CD4-positive, alpha-beta memory T cell (primary cell): Measurements from ENCODE around the gene RASSF3. TPM values are rescaled to one million over a fixed set of nuclear protein-coding genes. Genes with fewer than 3 reads are reported as not detected.
A peak's percentile ranks its signal among the peaks of the same experiment; 100 is the strongest.

Experiments used
- CTCF ChIA-PET: fragments of 350-600 bp; sonication (Branson Sonifier 250); formaldehyde crosslinking; loops from one replicate; lab custom pipeline; 2021; ENCODE audit warnings: inconsistent platforms; ENCODE audit not compliant: partially characterized antibody; lab: Charles Lee
- POLR2A ChIA-PET: fragments of 350-600 bp; sonication (Branson Sonifier 250); formaldehyde crosslinking; loops from one replicate; lab custom pipeline; 2021; ENCODE audit not compliant: partially characterized antibody; lab: Charles Lee
- DNase-seq, 5 donors: peaks; one replicate each; pipeline versions ENCODE4 v3.0.0 to v3.0.0-alpha.2; 2020 to 2022; ENCODE audit warnings: mixed read lengths in 1 of 5
- H3K27ac ChIP-seq: one replicate; pipeline ENCODE4 v1.7.0; 2013; ENCODE audit warnings: low read depth, low read length
- H3K27me3 ChIP-seq: 2 replicates; pipeline ENCODE4 v1.7.0; 2013; ENCODE audit warnings: mild to moderate bottlenecking, low read length, moderate library complexity; ENCODE audit not compliant: insufficient read depth
- H3K36me3 ChIP-seq: 2 replicates; pipeline ENCODE4 v1.7.0; 2013; ENCODE audit warnings: mild to moderate bottlenecking, low read length, moderate library complexity; ENCODE audit not compliant: insufficient read depth
- H3K4me1 ChIP-seq: 2 replicates; pipeline ENCODE4 v1.7.0; 2013; ENCODE audit warnings: mild to moderate bottlenecking, low read length, moderate library complexity; ENCODE audit not compliant: insufficient read depth
- H3K4me3 ChIP-seq, 2 donors: one replicate each; pipeline ENCODE4 v1.7.0; 2013; ENCODE audit warnings: low read length in 2 of 2, mild to moderate bottlenecking in 1 of 2
- H3K9me3 ChIP-seq, 2 donors: one replicate each; pipeline ENCODE4 v1.7.0; 2013; ENCODE audit warnings: low read length in 2 of 2, control low read depth in 1 of 2; ENCODE audit not compliant: control insufficient read depth in 1 of 2
- H3K27ac Mint-ChIP-seq, 7 donors: one replicate each; pipeline ENCODE4 v1.8.0; 2020 to 2021; ENCODE audit warnings: mixed read lengths in 7 of 7, mild to moderate bottlenecking in 6 of 7, inconsistent platforms in 3 of 7, moderate library complexity in 3 of 7
- H3K27me3 Mint-ChIP-seq, 2 donors: one replicate each; pipeline ENCODE4 v1.8.0; 2020 to 2021; ENCODE audit warnings: mixed read lengths in 2 of 2
- H3K36me3 Mint-ChIP-seq, 2 donors: one replicate each; pipeline ENCODE4 v1.8.0; 2020 to 2021; ENCODE audit warnings: mixed read lengths in 2 of 2, inconsistent platforms in 1 of 2, mild to moderate bottlenecking in 1 of 2
- H3K4me1 Mint-ChIP-seq, 4 donors: one replicate each; pipeline ENCODE4 v1.8.0; 2020 to 2021; ENCODE audit warnings: mixed read lengths in 4 of 4, mild to moderate bottlenecking in 1 of 4
- H3K4me3 Mint-ChIP-seq, 8 donors: one replicate each; pipeline ENCODE4 v1.8.0; 2020 to 2021; ENCODE audit warnings: mixed read lengths in 8 of 8, mild to moderate bottlenecking in 7 of 8, moderate library complexity in 6 of 8, inconsistent platforms in 3 of 8
- H3K9me3 Mint-ChIP-seq, 8 donors: one replicate each; pipeline ENCODE4 v1.8.0; 2020 to 2021; ENCODE audit warnings: mixed read lengths in 8 of 8, mild to moderate bottlenecking in 5 of 8, inconsistent platforms in 3 of 8, moderate library complexity in 1 of 8
- intact Hi-C: fragments of 100-400 bp; cut with micrococcal nuclease; formaldehyde crosslinking; loops from one replicate; pipeline ENCODE4 v1.15.1; 2023
- polyA plus RNA-seq, 2 donors: library from polyadenylated mRNA; unstranded; fragments of 300-500 nt; fragmentation: Illumina TruSeq; gene quantifications; one replicate each; pipeline ENCODE4 v1.2.3, GENCODE V29; 2021
- total RNA-seq, 2 experiments: library from RNA; stranded (reverse); gene quantifications; one replicate each; pipeline ENCODE4 v1.2.3, GENCODE V29; 2021

The RASSF3 gene
- total and polyA plus RNA-seq, 4 experiments from 2014 or later: 5.2 to 159 (median 85.7) TPM

DNA sequence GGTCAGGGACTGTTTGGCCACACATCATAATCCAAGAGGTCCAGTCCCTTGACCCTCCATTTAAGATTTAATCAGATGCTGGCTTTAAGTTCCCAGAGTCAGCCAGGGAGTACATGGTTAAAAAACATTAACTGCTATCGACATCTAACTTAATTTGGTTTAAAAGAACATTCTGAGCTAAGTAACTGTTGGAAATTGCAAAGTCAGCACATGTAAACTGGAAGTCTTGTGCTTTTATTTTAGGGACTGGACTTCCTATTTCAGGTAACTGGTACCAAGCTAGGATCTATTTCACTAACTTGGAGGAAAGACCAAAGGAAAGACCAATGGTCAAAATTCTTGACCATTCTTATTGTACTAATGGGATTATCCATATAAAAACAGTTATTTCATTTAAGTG is 108.4 kb downstream of the RASSF3 start:
- H3K36me3 Mint-ChIP-seq: peaks cover 75 to 82% of the 10 kb centered on the region in 2 donors
- H3K4me1 Mint-ChIP-seq: peaks cover 16 to 38% (median 24%) of the 10 kb centered on the region in 4 donors
- Histone ChIP-seq H3K9me3 (no peaks in the 10 kb centered on the region), H3K36me3 (peaks cover 14% of the 10 kb centered on the region), H3K27me3 (no peaks in the 10 kb centered on the region), H3K27ac (no peak overlapping the region), H3K4me1 (peaks cover 12% of the 10 kb centered on the region), H3K4me3 (no peak overlapping the region)
- intact Hi-C loops: no loop called here
- H3K27me3 Mint-ChIP-seq: no peaks in the 10 kb centered on the region
- H3K9me3 Mint-ChIP-seq: no peaks in the 10 kb centered on the region
- no peak overlapping the region for H3K27ac Mint-ChIP-seq
- no peak overlapping the region for H3K4me3 Mint-ChIP-seq
- ChIA-PET POLR2A (interaction anchor here (1.0 kb wide), 1 partner anchor 110 kb away, joined by 3 read pairs; no protein-coding TSS in a partner anchor), CTCF (interaction anchor here (0.7 to 1.6 kb wide), 5 partner anchors 9 to 173 kb away, joined by 3 to 7 read pairs (median 3); no protein-coding TSS in a partner anchor)
- no peak for DNase-seq

DNA sequence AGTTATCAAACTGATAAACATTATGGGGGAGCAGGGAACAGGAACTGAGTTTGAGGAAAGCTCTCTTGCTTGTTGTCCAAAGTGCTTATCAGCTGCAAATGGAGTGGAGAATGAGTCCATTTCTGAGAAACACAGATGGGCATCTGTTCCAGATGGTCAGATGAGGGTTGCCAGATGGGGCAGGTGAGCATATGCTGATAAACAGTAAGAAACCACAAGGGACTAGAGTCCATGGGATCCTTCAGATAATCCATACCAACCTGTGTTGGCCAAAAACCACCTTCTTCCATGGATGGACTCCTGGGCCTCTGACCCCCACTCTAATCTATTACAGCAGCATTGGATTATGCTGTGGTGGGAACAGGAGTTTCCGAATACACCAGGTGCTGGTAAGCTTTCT is 110.6 kb downstream of the RASSF3 start:
- Mint-ChIP-seq H3K36me3 (peaks cover 66 to 76% of the 10 kb centered on the region in 2 donors), H3K4me1 (peaks cover 11 to 25% (median 14%) of the 10 kb centered on the region in 4 donors), H3K27ac (peak overlapping the region in 1 of 7 donors; percentile 2), H3K4me3 (no peak overlapping the region), H3K9me3 (no peaks in the 10 kb centered on the region), H3K27me3 (no peaks in the 10 kb centered on the region)
- Histone ChIP-seq H3K27me3 (no peaks in the 10 kb centered on the region), H3K27ac (no peak overlapping the region), H3K9me3 (no peaks in the 10 kb centered on the region), H3K4me1 (peaks cover 9% of the 10 kb centered on the region), H3K36me3 (peaks cover 14% of the 10 kb centered on the region), H3K4me3 (no peak overlapping the region)
- ChIA-PET POLR2A (no interaction called here), CTCF (interaction anchor here (0.9 to 1.1 kb wide), 2 partner anchors 10 to 87 kb away, joined by 3 to 4 read pairs; no protein-coding TSS in a partner anchor)
- no peak for DNase-seq
- intact Hi-C loops: no loop called here

DNA sequence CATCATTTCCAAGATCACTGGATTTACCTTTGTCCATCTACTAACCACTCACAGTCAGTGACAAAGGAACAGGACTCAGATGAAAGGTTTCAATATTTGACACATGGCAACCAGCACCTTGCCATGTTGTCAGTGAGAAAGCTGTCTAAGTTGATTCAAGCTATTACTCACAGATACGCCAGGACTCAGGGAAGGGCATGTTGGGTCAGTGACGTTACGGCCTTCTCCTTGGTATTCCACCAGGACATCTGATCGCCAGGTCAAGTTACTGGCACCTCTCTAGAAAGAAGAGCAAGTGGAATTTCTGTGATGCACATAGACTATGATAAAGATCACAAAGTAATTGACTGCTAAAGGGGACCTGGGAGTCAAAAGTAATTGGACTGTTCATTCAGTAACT is 112.5 kb downstream of the RASSF3 start:
- no peak overlapping the region for H3K4me3 ChIP-seq
- intact Hi-C loops: no loop called here
- peaks cover 14% of the 10 kb centered on the region for H3K36me3 ChIP-seq
- no peaks in the 10 kb centered on the region for H3K9me3 ChIP-seq
- DNase-seq: no peak
- H3K27ac ChIP-seq: no peak overlapping the region
- Mint-ChIP-seq H3K4me3 (no peak overlapping the region), H3K4me1 (peaks cover 8 to 17% (median 11%) of the 10 kb centered on the region in 4 donors), H3K9me3 (no peaks in the 10 kb centered on the region), H3K36me3 (peaks cover 58 to 68% of the 10 kb centered on the region in 2 donors), H3K27ac (peak overlapping the region in 1 of 7 donors; percentile 45), H3K27me3 (no peaks in the 10 kb centered on the region)
- H3K27me3 ChIP-seq: no peaks in the 10 kb centered on the region
- POLR2A ChIA-PET: no interaction called here
- CTCF ChIA-PET: interaction anchor here (0.9 to 1.2 kb wide), 2 partner anchors 79 to 174 kb away, joined by 3 to 4 read pairs; no protein-coding TSS in a partner anchor
- peaks cover 9% of the 10 kb centered on the region for H3K4me1 ChIP-seq

DNA sequence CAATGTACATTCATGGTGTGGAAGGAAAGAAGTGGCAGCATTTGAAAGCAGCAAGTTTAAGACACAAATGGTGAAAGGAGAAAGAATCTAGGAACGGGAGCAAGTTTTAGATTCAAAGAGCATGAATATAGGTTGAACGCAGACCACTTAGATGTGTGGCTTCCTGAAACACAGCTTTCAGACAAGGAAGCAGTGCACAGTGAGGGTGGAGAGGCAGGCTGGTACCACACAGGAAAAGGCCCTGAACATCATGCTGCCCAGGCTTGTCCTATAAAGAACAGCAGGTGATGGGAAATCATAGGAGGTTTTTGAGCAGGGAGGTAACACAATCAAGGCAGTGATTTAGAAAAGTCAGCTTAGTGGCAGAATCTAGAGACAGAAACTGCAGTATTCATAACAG is 113.3 kb downstream of the RASSF3 start:
- intact Hi-C loops: no loop called here
- peaks cover 6 to 17% (median 11%) of the 10 kb centered on the region in 4 donors for H3K4me1 Mint-ChIP-seq
- no peaks in the 10 kb centered on the region for H3K9me3 Mint-ChIP-seq
- H3K4me3 Mint-ChIP-seq: peak overlapping the region in 2 of 8 donors; percentile 1 to 37
- CTCF ChIA-PET: interaction anchor here (0.9 to 1.2 kb wide), 2 partner anchors 78 to 174 kb away, joined by 3 to 4 read pairs; no protein-coding TSS in a partner anchor
- peak overlapping the region; percentile 31 to 84 (median 47) for H3K27ac Mint-ChIP-seq
- peaks cover 14% of the 10 kb centered on the region for H3K36me3 ChIP-seq
- no peak for DNase-seq
- peaks cover 9% of the 10 kb centered on the region for H3K4me1 ChIP-seq
- no peak overlapping the region for H3K27ac ChIP-seq
- no peaks in the 10 kb centered on the region for H3K27me3 ChIP-seq
- POLR2A ChIA-PET: interaction anchor here (1.0 kb wide), 1 partner anchor 39 kb away, joined by 3 read pairs; no protein-coding TSS in a partner anchor
- no peaks in the 10 kb centered on the region for H3K27me3 Mint-ChIP-seq
- no peak overlapping the region for H3K4me3 ChIP-seq
- H3K9me3 ChIP-seq: no peaks in the 10 kb centered on the region
- peaks cover 59 to 65% of the 10 kb centered on the region in 2 donors for H3K36me3 Mint-ChIP-seq

DNA sequence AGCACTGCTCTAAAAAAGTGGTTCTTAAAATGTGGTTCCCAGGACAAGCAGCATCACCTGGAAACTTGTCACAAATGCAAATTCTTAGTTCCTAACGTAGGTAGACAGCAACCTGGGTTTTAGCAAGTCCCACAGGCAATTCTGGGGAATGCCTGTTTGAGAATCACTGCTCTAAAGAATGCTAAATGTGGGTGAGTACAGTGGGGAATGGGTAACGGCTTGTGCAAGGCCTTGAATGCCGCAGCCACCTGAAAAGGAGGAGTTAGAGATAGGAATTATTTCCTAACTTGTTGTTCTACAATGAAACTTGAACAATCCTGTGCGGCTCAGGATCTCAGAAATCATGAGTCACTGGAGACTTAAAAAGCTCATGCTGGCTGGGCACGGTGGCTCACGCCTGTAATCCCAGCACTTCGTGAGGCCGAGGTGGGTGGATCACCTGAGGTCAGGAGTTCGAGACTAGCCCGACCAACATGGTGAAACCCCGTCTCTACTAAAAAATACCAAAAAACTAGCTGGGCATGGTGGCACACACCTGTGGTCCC is 114.0 kb downstream of the RASSF3 start:
- H3K27ac ChIP-seq: no peak overlapping the region
- H3K4me3 ChIP-seq: no peak overlapping the region
- peaks cover 59 to 65% of the 10 kb centered on the region in 2 donors for H3K36me3 Mint-ChIP-seq
- CTCF ChIA-PET: no interaction called here
- peaks cover 6 to 17% (median 10%) of the 10 kb centered on the region in 4 donors for H3K4me1 Mint-ChIP-seq
- no peak overlapping the region for H3K4me3 Mint-ChIP-seq
- DNase-seq: no peak
- no peaks in the 10 kb centered on the region for H3K9me3 ChIP-seq
- H3K36me3 ChIP-seq: peaks cover 14% of the 10 kb centered on the region
- H3K9me3 Mint-ChIP-seq: no peaks in the 10 kb centered on the region
- peaks cover 9% of the 10 kb centered on the region for H3K4me1 ChIP-seq
- POLR2A ChIA-PET: interaction anchor here (1.0 kb wide), 1 partner anchor 39 kb away, joined by 3 read pairs; no protein-coding TSS in a partner anchor
- no peaks in the 10 kb centered on the region for H3K27me3 ChIP-seq
- H3K27me3 Mint-ChIP-seq: no peaks in the 10 kb centered on the region
- peak overlapping the region in 2 of 7 donors; percentile 57 to 69 for H3K27ac Mint-ChIP-seq
- intact Hi-C loops: no loop called here

DNA sequence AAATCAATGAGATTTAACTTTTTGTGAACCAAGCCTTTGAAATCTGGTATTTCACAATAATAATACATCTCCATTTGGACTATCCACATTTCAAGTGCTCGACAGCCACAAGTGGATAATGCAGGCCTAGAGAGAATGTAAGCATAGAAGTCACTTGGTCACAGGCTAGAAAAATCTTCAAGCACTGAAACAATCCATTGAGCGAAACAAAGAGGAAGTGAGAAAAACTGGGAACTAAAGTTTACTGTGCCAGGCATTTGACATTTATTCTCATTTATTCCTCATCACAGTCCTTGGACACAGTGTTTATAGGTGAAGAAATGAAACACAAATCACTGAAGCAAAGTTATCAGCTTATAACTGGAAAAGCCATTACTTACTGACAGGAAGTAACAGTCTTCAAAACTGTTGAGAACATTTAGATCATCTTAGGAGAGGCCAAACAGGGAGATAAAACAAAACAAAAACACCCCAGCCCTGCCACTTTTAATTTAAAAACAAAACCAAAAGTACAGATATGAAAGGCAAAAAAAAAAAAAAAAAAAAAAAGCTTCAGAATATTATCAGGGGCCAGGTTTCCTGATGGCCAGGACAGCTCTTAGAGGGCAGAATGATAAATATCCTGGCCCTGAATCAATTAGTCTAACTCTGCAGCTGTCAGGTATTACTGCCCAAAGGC is 119.8 kb downstream of the RASSF3 start:
- ChIA-PET POLR2A (no interaction called here), CTCF (interaction anchor here (0.5 to 1.2 kb wide), 6 partner anchors 9 to 79 kb away, joined by 3 to 4 read pairs (median 3); no protein-coding TSS in a partner anchor)
- intact Hi-C loops: no loop called here
- H3K36me3 ChIP-seq: no peaks in the 10 kb centered on the region
- peak overlapping the region; percentile 6 for H3K27ac ChIP-seq
- Mint-ChIP-seq H3K4me3 (peak overlapping the region; percentile 5 to 77 (median 55)), H3K4me1 (peaks cover 12 to 19% (median 16%) of the 10 kb centered on the region in 4 donors), H3K27ac (peak overlapping the region; percentile 67 to 93 (median 89)), H3K27me3 (no peaks in the 10 kb centered on the region), H3K9me3 (no peaks in the 10 kb centered on the region), H3K36me3 (peaks cover 37 to 46% of the 10 kb centered on the region in 2 donors)
- no peaks in the 10 kb centered on the region for H3K27me3 ChIP-seq
- H3K9me3 ChIP-seq: no peaks in the 10 kb centered on the region
- peaks cover 20% of the 10 kb centered on the region for H3K4me1 ChIP-seq
- peak in 3 of 5 donors; percentile 8 to 15 (median 9) for DNase-seq
- H3K4me3 ChIP-seq: no peak overlapping the region

DNA sequence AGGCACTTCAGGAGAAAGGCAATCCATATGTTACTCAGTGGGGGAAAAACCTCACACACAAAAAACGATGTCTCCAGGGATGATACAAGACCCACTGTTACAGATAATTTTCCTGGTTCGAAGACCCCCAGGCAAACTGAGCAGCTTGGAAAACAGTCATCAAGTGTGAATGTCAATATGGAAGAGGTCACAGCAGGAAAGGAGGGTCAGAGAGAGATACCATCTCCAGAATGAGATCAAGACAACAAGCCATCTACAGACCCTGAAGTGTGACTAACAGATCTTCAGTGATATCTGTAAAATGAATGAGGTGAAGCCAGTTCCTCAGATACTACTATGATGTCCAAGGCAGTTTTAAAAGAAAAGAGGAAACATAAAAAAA is 120.3 kb downstream of the RASSF3 start:
- peak overlapping the region; percentile 67 to 93 (median 89) for H3K27ac Mint-ChIP-seq
- H3K9me3 Mint-ChIP-seq: no peaks in the 10 kb centered on the region
- H3K4me1 Mint-ChIP-seq: peaks cover 12 to 19% (median 16%) of the 10 kb centered on the region in 4 donors
- H3K4me3 Mint-ChIP-seq: peak overlapping the region; percentile 5 to 77 (median 55)
- intact Hi-C loops: no loop called here
- peaks cover 34 to 45% of the 10 kb centered on the region in 2 donors for H3K36me3 Mint-ChIP-seq
- POLR2A ChIA-PET: interaction anchor here (0.8 kb wide), 1 partner anchor 10 kb away, joined by 3 read pairs; no protein-coding TSS in a partner anchor
- no peak for DNase-seq
- Histone ChIP-seq H3K4me1 (peaks cover 20% of the 10 kb centered on the region), H3K36me3 (peaks cover 2% of the 10 kb centered on the region), H3K27me3 (no peaks in the 10 kb centered on the region), H3K9me3 (no peaks in the 10 kb centered on the region), H3K4me3 (no peak overlapping the region), H3K27ac (peak overlapping the region; percentile 6)
- H3K27me3 Mint-ChIP-seq: no peaks in the 10 kb centered on the region
- CTCF ChIA-PET: interaction anchor here (0.7 to 1.2 kb wide), 5 partner anchors 10 to 66 kb away, joined by 3 to 4 read pairs (median 3); no protein-coding TSS in a partner anchor
